ENCODE measurements around the gene SH3RF2.

SH3RF2 gene

DNA sequence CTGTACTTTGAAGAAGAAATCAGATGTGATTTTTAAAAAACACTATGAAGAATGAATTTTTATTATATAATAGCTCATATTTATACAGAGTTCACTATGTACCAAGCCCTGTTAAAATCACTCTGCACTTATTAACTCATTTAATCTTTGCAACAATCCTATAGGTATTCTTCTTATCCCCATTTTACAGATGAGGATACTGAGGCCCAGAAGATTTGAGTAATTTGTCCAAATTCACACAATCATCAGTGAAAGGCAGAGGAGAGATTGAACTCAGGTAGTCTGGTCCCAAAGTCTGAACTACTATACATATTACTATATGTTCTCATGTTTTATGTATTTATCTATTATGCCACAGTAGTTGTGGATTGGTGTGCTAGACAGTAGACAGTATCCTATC lies 152.9 kb downstream of the SH3RF2 start:
- H3K4me3 ChIP-seq: no peak overlapping the region
- DNase-seq: no peak
- no peaks in the 10 kb centered on the region for H3K9me3 ChIP-seq
- TF ChIP-seq, protein P1, sequence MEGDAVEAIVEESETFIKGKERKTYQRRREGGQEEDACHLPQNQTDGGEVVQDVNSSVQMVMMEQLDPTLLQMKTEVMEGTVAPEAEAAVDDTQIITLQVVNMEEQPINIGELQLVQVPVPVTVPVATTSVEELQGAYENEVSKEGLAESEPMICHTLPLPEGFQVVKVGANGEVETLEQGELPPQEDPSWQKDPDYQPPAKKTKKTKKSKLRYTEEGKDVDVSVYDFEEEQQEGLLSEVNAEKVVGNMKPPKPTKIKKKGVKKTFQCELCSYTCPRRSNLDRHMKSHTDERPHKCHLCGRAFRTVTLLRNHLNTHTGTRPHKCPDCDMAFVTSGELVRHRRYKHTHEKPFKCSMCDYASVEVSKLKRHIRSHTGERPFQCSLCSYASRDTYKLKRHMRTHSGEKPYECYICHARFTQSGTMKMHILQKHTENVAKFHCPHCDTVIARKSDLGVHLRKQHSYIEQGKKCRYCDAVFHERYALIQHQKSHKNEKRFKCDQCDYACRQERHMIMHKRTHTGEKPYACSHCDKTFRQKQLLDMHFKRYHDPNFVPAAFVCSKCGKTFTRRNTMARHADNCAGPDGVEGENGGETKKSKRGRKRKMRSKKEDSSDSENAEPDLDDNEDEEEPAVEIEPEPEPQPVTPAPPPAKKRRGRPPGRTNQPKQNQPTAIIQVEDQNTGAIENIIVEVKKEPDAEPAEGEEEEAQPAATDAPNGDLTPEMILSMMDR (IDR thresholded peaks at IDR 0.05): no peak
- no peaks in the 10 kb centered on the region for H3K4me1 ChIP-seq
- no peaks in the 10 kb centered on the region for H3K36me3 ChIP-seq
- intact Hi-C loops (cut with DNase I; ENCODE audit: low total_unique reads): no loop called here
- no peak overlapping the region for H3K27ac ChIP-seq
- H3K27me3 ChIP-seq: no peaks in the 10 kb centered on the region

DNA sequence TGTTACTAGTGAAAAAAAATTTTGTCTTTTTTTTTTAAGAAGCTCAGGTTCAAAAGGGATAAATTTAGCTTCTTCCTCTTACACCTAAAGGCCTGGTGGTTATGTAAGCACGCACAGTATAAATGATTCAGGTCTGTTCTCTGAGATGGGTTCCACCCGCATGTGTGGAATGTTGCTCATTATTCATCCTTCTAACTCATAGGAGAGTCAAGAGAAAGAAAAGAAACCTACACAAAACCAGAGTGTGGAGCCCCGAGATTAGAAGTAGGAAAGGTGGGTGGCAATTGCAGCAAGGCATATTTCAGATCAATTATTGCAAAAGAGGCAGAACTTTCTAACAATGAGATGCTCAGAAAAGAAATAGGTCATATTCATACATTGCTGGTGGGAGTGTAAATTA lies 155.5 kb downstream of the SH3RF2 start:
- no peak for DNase-seq
- TF ChIP-seq, protein P1 (IDR thresholded peaks at IDR 0.05): no peak
- Histone ChIP-seq H3K4me3 (no peak overlapping the region), H3K9me3 (no peaks in the 10 kb centered on the region), H3K36me3 (no peaks in the 10 kb centered on the region), H3K27me3 (no peaks in the 10 kb centered on the region), H3K4me1 (no peaks in the 10 kb centered on the region), H3K27ac (no peak overlapping the region)
- intact Hi-C loops (cut with DNase I; ENCODE audit: low total_unique reads): no loop called here

DNA sequence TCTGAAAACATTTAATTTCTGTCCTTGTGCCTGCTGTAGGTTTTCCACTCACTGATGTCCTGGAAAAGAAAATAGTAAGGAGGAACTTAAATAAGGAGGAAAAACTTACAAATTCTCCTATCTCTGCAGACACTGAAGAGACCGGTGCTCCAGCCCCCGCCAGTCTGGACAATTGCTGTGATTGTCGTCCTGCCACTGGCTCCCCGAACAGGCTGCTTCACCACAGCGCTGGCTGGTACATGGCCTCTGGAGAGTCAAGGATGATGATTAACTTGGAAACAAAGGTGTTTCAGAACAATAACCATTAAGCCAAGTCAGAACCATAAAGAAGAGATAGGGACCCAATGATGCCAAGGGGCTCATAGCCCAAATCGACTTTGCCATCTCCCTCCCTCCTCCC lies 161.7 kb downstream of the SH3RF2 start:
- Histone ChIP-seq H3K27ac (no peak overlapping the region), H3K27me3 (no peaks in the 10 kb centered on the region), H3K4me1 (no peaks in the 10 kb centered on the region), H3K9me3 (no peaks in the 10 kb centered on the region), H3K4me3 (no peak overlapping the region), H3K36me3 (no peaks in the 10 kb centered on the region)
- intact Hi-C loops (cut with DNase I; ENCODE audit: low total_unique reads): no loop called here
- no peak for DNase-seq
- TF ChIP-seq, protein P1 (IDR thresholded peaks at IDR 0.05): no peak

DNA sequence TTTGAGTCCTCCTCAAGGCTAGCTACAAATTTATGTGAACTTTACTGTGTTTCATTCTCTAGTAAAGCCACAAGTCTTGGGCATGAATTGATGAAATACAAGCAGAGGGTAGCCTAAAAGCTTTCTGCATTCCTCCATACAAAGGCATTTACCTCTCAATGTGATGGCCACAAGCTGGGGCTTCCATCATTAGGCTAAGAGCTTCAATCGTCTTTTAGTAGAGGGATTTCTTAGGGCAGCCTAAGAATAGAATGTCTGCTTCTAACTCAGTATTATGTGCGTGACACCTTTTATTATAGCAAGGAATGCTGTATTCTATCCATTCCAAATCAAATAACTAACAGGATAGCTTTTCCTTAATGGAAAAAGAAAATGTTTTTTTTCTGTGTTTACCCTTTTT lies 165.3 kb downstream of the SH3RF2 start:
- Histone ChIP-seq H3K4me1 (no peaks in the 10 kb centered on the region), H3K27me3 (no peaks in the 10 kb centered on the region), H3K9me3 (no peaks in the 10 kb centered on the region), H3K36me3 (peaks cover 0 to 8% (median 0%) of the 10 kb centered on the region in 3 donors), H3K27ac (no peak overlapping the region), H3K4me3 (no peak overlapping the region)
- no peak for DNase-seq
- intact Hi-C loops (cut with DNase I; ENCODE audit: low total_unique reads): no loop called here
- TF ChIP-seq, protein P1 (IDR thresholded peaks at IDR 0.05): no peak

DNA sequence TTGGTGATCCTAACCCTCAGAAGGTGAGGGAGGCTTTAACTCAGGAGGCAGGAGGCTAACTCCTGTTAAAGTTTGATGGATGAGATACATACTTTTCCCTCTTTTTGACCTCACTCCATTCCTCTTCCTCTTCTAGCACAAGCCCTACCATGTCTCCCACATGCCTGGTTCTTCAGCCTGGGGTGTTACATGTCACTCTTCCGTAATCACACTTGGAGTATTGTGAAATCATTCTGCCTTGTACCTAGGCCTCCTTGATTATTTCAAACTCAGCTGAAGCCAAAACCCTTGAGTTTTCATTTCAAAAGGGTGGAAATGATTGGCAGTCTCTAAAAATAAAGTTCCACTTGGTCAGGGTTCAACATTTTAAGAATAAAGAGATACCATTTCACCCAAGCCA lies 167.2 kb downstream of the SH3RF2 start:
- TF ChIP-seq, protein P1 (IDR thresholded peaks at IDR 0.05): no peak
- H3K36me3 ChIP-seq: peaks cover 0 to 8% (median 0%) of the 10 kb centered on the region in 3 donors
- H3K4me1 ChIP-seq: no peaks in the 10 kb centered on the region
- H3K4me3 ChIP-seq: no peak overlapping the region
- intact Hi-C loops (cut with DNase I; ENCODE audit: low total_unique reads): no loop called here
- no peaks in the 10 kb centered on the region for H3K9me3 ChIP-seq
- no peak overlapping the region for H3K27ac ChIP-seq
- H3K27me3 ChIP-seq: no peaks in the 10 kb centered on the region
- DNase-seq: no peak

DNA sequence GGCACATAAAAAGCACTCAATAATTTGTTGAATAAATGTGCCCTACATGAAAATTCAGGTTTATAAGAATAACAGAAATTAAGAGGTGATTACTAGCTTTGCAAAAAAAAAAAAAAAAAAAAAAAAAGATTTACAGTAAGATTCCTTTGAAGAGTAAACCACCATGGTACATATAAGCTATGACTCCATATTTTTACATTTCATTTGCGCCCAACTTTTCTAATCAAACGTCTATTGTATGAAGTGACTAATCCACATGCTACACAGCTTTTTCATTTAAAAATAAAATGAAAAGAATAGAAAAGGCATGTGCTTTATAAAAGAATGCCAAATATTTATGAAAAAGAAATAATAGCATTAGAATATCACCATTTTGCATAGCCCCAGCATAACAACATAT lies 169.1 kb downstream of the SH3RF2 start, which contains the start of gene PLAC8L1:
TSS of gene PLAC8L1 (minus strand) at position 101 of the 400 bp plus-strand sequence. CDS start 1,266 bp downstream, outside the sequence.
- TF ChIP-seq, protein P1 (IDR thresholded peaks at IDR 0.05): no peak
- Histone ChIP-seq H3K4me3 (no peak within 1 kb of the TSS), H3K27ac (no peak within 1 kb of the TSS), H3K27me3 (no peaks in the 10 kb centered on the region), H3K36me3 (peaks cover 0 to 8% (median 0%) of the 10 kb centered on the region in 3 donors), H3K9me3 (no peaks in the 10 kb centered on the region), H3K4me1 (no peaks in the 10 kb centered on the region)
- DNase-seq: no peak
- intact Hi-C loops (cut with DNase I; ENCODE audit: low total_unique reads): no loop called here
